ENCODE measurements around the gene ZNF438. TPM values are rescaled to one million over a fixed set of nuclear protein-coding genes. Genes with fewer than 3 reads are reported as not detected.

The ZNF438 gene
- total RNA-seq, 1 experiment from 2014 or later, result 2.0 TPM

DNA sequence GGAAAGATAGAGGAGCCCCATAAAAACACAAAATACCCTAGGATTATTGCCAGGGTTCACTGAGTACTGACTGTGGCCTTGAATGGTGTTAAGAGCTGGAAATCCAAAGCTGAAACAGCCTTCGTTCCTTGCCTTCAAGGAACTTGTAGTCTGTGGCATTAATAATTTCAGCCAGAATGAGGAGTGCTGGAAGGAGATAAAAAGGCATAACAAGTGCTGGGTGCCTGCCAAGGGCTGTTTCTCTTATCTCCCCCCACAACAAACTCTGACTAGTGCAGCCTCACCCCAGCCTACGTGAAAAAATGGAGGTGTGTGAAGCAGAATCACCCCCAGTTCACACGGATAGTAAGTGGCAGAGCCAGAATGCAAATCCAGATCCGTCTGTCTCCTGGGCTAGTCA, 203.0 kb downstream of the ZNF438 start:
- Histone ChIP-seq H3K36me3 (ENCODE audit: insufficient read depth, low read length, poor library complexity, severe bottlenecking) (no peaks in the 10 kb centered on the region), H3K27me3 (replicated peaks; ENCODE audit: insufficient read depth, low read depth, low read length, poor library complexity) (no peaks in the 10 kb centered on the region), H3K4me3 (ENCODE audit: low read depth, low read length, poor library complexity, severe bottlenecking) (no peak overlapping the region), H3K27ac (ENCODE audit: low read depth, low read length, poor library complexity, severe bottlenecking) (no peak overlapping the region), H3K4me1 (ENCODE audit: insufficient read depth, low read length, poor library complexity, severe bottlenecking) (no peaks in the 10 kb centered on the region), H3K9me3 (ENCODE audit: low read depth, low read length, poor library complexity, severe bottlenecking) (no peaks in the 10 kb centered on the region)
- POLR2A ChIA-PET (ENCODE audit: low non-redundant PET), result no interaction called here
- CTCF ChIA-PET, result no interaction called here
- BruUV-seq (replicated peaks), result no TSS peak
- intact Hi-C loops (cut with micrococcal nuclease; ENCODE audit: unreplicated experiment), result no loop called here
- no peak for DNase-seq (ENCODE audit: low spot score)
- TF ChIP-seq, protein P1, sequence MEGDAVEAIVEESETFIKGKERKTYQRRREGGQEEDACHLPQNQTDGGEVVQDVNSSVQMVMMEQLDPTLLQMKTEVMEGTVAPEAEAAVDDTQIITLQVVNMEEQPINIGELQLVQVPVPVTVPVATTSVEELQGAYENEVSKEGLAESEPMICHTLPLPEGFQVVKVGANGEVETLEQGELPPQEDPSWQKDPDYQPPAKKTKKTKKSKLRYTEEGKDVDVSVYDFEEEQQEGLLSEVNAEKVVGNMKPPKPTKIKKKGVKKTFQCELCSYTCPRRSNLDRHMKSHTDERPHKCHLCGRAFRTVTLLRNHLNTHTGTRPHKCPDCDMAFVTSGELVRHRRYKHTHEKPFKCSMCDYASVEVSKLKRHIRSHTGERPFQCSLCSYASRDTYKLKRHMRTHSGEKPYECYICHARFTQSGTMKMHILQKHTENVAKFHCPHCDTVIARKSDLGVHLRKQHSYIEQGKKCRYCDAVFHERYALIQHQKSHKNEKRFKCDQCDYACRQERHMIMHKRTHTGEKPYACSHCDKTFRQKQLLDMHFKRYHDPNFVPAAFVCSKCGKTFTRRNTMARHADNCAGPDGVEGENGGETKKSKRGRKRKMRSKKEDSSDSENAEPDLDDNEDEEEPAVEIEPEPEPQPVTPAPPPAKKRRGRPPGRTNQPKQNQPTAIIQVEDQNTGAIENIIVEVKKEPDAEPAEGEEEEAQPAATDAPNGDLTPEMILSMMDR (conservative IDR thresholded peaks at IDR 0.05; ENCODE audit: low read depth, low read length), result no peak

DNA sequence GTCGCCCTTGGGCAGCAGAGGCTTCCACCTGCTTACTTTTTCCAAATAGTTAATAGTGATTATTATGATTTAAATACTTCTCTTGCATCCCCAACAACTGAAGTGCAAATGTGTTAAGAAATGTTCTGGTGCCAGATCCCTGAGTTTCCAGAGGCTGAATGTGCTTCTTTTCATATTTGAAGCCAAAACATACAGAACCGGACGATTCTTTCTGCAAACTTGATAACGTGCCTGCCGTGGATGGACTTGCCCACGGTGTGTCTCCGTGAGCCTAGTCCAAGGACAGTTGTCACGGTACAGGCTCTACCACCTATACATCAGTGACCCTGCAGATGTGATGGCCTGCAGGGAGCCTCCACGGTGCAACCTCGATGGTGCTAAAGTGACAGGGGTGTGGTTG, 203.5 kb downstream of the ZNF438 start:
- no peaks in the 10 kb centered on the region for H3K4me1 ChIP-seq (ENCODE audit: insufficient read depth, low read length, poor library complexity, severe bottlenecking)
- BruUV-seq (replicated peaks), result no TSS peak
- H3K27me3 ChIP-seq (replicated peaks; ENCODE audit: insufficient read depth, low read depth, low read length, poor library complexity), result no peaks in the 10 kb centered on the region
- TF ChIP-seq, protein P1 (conservative IDR thresholded peaks at IDR 0.05; ENCODE audit: low read depth, low read length), result no peak
- no peak for TF ChIP-seq EZH2 (IDR thresholded peaks at IDR 0.05; ENCODE audit: borderline replicate concordance, low read depth, low read length, poor library complexity, severe bottlenecking)
- no peaks in the 10 kb centered on the region for H3K9me3 ChIP-seq (ENCODE audit: low read depth, low read length, poor library complexity, severe bottlenecking)
- intact Hi-C loops (cut with micrococcal nuclease; ENCODE audit: unreplicated experiment), result no loop called here
- no peak overlapping the region for H3K27ac ChIP-seq (ENCODE audit: low read depth, low read length, poor library complexity, severe bottlenecking)
- POLR2A ChIA-PET (ENCODE audit: low non-redundant PET), result no interaction called here
- CTCF ChIA-PET, result no interaction called here
- no peak for DNase-seq (ENCODE audit: low spot score)
- H3K4me3 ChIP-seq (ENCODE audit: low read depth, low read length, poor library complexity, severe bottlenecking), result no peak overlapping the region
- no peaks in the 10 kb centered on the region for H3K36me3 ChIP-seq (ENCODE audit: insufficient read depth, low read length, poor library complexity, severe bottlenecking)

DNA sequence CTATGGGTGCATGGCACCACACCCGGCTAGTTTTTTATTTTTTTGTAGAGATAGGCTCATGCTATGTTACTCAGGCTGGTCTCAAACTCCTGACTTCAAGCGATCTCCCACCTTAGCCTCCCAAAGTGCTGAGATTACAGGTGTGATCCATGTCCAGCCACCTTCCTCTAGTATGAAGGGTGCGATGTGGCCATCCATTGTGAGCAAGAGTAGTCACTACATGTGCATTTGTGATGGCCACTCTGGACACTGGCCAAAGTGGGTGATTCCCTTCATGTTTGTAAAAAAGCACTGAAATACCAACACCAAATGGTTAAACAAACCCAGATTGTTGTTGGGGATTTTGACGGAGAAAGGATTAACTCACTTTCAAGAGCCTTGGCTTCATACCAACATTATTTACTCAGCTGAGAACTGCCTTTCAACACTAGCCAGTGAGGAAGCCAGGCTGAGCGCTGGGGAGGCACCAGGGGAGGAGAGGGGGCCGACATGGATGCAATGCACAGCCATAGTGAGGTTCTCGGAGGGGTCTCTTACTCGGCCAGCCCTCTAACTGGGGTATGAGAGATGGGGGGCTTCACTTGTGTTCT, 204.0 kb downstream of the ZNF438 start:
- DNase-seq (ENCODE audit: low spot score), result peak; percentile 9
- no peak overlapping the region for H3K4me3 ChIP-seq (ENCODE audit: low read depth, low read length, poor library complexity, severe bottlenecking)
- ChIA-PET CTCF (no interaction called here), POLR2A (ENCODE audit: low non-redundant PET) (no interaction called here)
- H3K9me3 ChIP-seq (ENCODE audit: low read depth, low read length, poor library complexity, severe bottlenecking), result no peaks in the 10 kb centered on the region
- H3K27me3 ChIP-seq (replicated peaks; ENCODE audit: insufficient read depth, low read depth, low read length, poor library complexity), result no peaks in the 10 kb centered on the region
- no peak overlapping the region for H3K27ac ChIP-seq (ENCODE audit: low read depth, low read length, poor library complexity, severe bottlenecking)
- TF ChIP-seq EZH2 (IDR thresholded peaks at IDR 0.05; ENCODE audit: borderline replicate concordance, low read depth, low read length, poor library complexity, severe bottlenecking), result no peak
- TF ChIP-seq, protein P1 (conservative IDR thresholded peaks at IDR 0.05; ENCODE audit: low read depth, low read length), result no peak
- BruUV-seq (replicated peaks), result no TSS peak
- no peaks in the 10 kb centered on the region for H3K36me3 ChIP-seq (ENCODE audit: insufficient read depth, low read length, poor library complexity, severe bottlenecking)
- intact Hi-C loops (cut with micrococcal nuclease; ENCODE audit: unreplicated experiment), result no loop called here
- no peaks in the 10 kb centered on the region for H3K4me1 ChIP-seq (ENCODE audit: insufficient read depth, low read length, poor library complexity, severe bottlenecking)
